Small intestine (tissue), 7 donors: ENCODE results near the gene POC1A. TPM values are rescaled to one million over a fixed set of nuclear protein-coding genes. Genes with fewer than 3 reads are reported as not detected.
A peak's percentile ranks its signal among the peaks of the same experiment; 100 is the strongest.
"Not testable (repeated sequence)": the region's sequence is repeated elsewhere in the genome, so short reads cannot be mapped to it uniquely, and the experiment has no call there.

Experiments
- DNase-seq, 2 donors: peaks; one replicate each; pipeline versions ENCODE4 v3.0.0 to v3.0.0-alpha.2; 2013
- FAIRE-seq: peaks from 2 replicates; lab custom pipeline; 2012; peaks lifted over from hg19 to GRCh38; lab: Jason Lieb, UNC
- H3K27ac ChIP-seq, 3 donors: one replicate each; pipeline ENCODE4 v1.5.1; 2013; ENCODE audit warnings: low read length in 2 of 3, mild to moderate bottlenecking in 2 of 3, control low read depth in 1 of 3, inconsistent platforms in 1 of 3, low read depth in 1 of 3, moderate library complexity in 1 of 3
- H3K27me3 ChIP-seq, 3 donors: one replicate each; pipeline ENCODE4 v1.6.1; 2013; ENCODE audit warnings: low read length in 3 of 3, inconsistent platforms in 1 of 3; ENCODE audit not compliant: control insufficient read depth in 3 of 3, insufficient read depth in 3 of 3
- H3K36me3 ChIP-seq, 3 donors: one replicate each; pipeline ENCODE4 v1.6.1; 2013; ENCODE audit warnings: low read length in 3 of 3, inconsistent platforms in 1 of 3, low read depth in 1 of 3, mild to moderate bottlenecking in 1 of 3, moderate library complexity in 1 of 3; ENCODE audit not compliant: control insufficient read depth in 3 of 3, insufficient read depth in 2 of 3
- H3K4me1 ChIP-seq, 3 donors: one replicate each; pipeline ENCODE4 v1.6.1; 2013; ENCODE audit warnings: low read length in 2 of 3, inconsistent platforms in 1 of 3, low read depth in 1 of 3, mild to moderate bottlenecking in 1 of 3, moderate library complexity in 1 of 3; ENCODE audit not compliant: control insufficient read depth in 3 of 3, insufficient read depth in 2 of 3
- H3K4me3 ChIP-seq, 3 donors: one replicate each; pipeline ENCODE4 v1.5.1; 2013; ENCODE audit warnings: low read length in 3 of 3, control low read depth in 1 of 3, inconsistent platforms in 1 of 3, low read depth in 1 of 3, mild to moderate bottlenecking in 1 of 3, moderate library complexity in 1 of 3
- H3K9me3 ChIP-seq, 2 donors: one replicate each; pipeline ENCODE4 v1.6.1; 2013; ENCODE audit warnings: low read depth in 1 of 2, low read length in 1 of 2; ENCODE audit not compliant: control insufficient read depth in 2 of 2, insufficient read depth in 1 of 2
- WGBS, 3 donors: extraction: QIAGEN DNeasy Blood & Tissue Kit; methylation state at CpG; one replicate each; pipeline ENCODE4 v1.1.7; 2013; 5-methylcytosine and 5-hydroxymethylcytosine counted together
- polyA plus RNA-seq, 4 donors: library from polyadenylated mRNA; stranded (reverse) in 3 of 4; unstranded in 1 of 4; fragments of 200-250 nt in 3 of 4; fragments of 120-200 nt in 1 of 4; gene quantifications; one replicate each; pipeline versions ENCODE4 v1.2.1 to v1.2.3, GENCODE V29; 2013
- donor health status: healthy with polysubstance abuse.
- donor health status: control.
- donor health status: control.
- donor health status: Bipolar disorder and iron deficiency.
- donor health status: healthy.

Gene POC1A
- polyA plus RNA-seq, 4 donors: 2.7 to 19.4 (median 4.8) TPM

GRCh38 chr3:52046902-52047239 is 107.4 kb downstream of the POC1A start:
- H3K9me3 ChIP-seq: no peaks in the 10 kb centered on the region
- 87 to 91% (median 91%) methylated on average over 7 of the region's 7 CpGs for WGBS, 3 donors
- peak overlapping the region in 1 of 3 donors; percentile 18 for H3K27ac ChIP-seq
- peaks cover 0 to 40% (median 5%) of the 10 kb centered on the region in 3 donors for H3K36me3 ChIP-seq
- no peak for DNase-seq
- H3K27me3 ChIP-seq: peaks cover 0 to 3% (median 0%) of the 10 kb centered on the region in 3 donors
- FAIRE-seq: no peak
- no peaks in the 10 kb centered on the region for H3K4me1 ChIP-seq
- H3K4me3 ChIP-seq: no peak overlapping the region

- no peaks in the 10 kb centered on the region for H3K9me3 ChIP-seq
- H3K27me3 ChIP-seq: peaks cover 0 to 3% (median 0%) of the 10 kb centered on the region in 3 donors
- FAIRE-seq (no peak), DNase-seq (no peak)
- peaks cover 0 to 34% (median 5%) of the 10 kb centered on the region in 3 donors for H3K36me3 ChIP-seq
- H3K4me1 ChIP-seq: no peaks in the 10 kb centered on the region
- no peak overlapping the region for H3K4me3 ChIP-seq
- H3K27ac ChIP-seq: peak overlapping the region in 1 of 3 donors; percentile 18
- WGBS, 3 donors: 75 to 86% (median 77%) methylated on average over 12 of the region's 12 CpGs
Measured at GRCh38 chr3:52046186-52046901, 107.9 kb downstream of the POC1A start.

GRCh38 chr3:52044869-52045619 is 109.2 kb downstream of the POC1A start:
- H3K4me3 ChIP-seq: no peak overlapping the region
- no peak overlapping the region for H3K27ac ChIP-seq
- DNase-seq: no peak
- no peak for FAIRE-seq
- H3K4me1 ChIP-seq: no peaks in the 10 kb centered on the region
- H3K9me3 ChIP-seq: no peaks in the 10 kb centered on the region
- H3K27me3 ChIP-seq: peaks cover 0 to 13% (median 0%) of the 10 kb centered on the region in 3 donors
- peaks cover 0 to 24% (median 5%) of the 10 kb centered on the region in 3 donors for H3K36me3 ChIP-seq
- 91 to 95% (median 92%) methylated on average over 16 to 18 of the region's 18 CpGs for WGBS, 3 donors

GRCh38 chr3:52043750-52044149 is 110.5 kb downstream of the POC1A start:
- no peak overlapping the region for H3K27ac ChIP-seq

GRCh38 chr3:52043039-52043438 is 111.2 kb downstream of the POC1A start:
- not testable (repeated sequence) for H3K36me3 ChIP-seq, DNase-seq, H3K4me3 ChIP-seq, H3K9me3 ChIP-seq, H3K27ac ChIP-seq, FAIRE-seq, H3K4me1 ChIP-seq
- H3K27me3 ChIP-seq: peaks cover 0 to 16% (median 0%) of the 10 kb centered on the region in 3 donors
- 70 to 100% (median 89%) methylated on average over 1 of the region's 1 CpG for WGBS, 3 donors

More at GRCh38 chr3:52043750-52044149, 110.5 kb downstream of the POC1A start:
- H3K4me1 ChIP-seq: no peaks in the 10 kb centered on the region
- H3K36me3 ChIP-seq: peaks cover 0 to 12% (median 0%) of the 10 kb centered on the region in 3 donors
- H3K4me3 ChIP-seq: no peak overlapping the region
- FAIRE-seq (no peak), DNase-seq (no peak)
- no peaks in the 10 kb centered on the region for H3K9me3 ChIP-seq
- 78 to 85% (median 80%) methylated on average over 6 of the region's 6 CpGs for WGBS, 3 donors
- H3K27me3 ChIP-seq: peaks cover 0 to 16% (median 0%) of the 10 kb centered on the region in 3 donors

- DNase-seq (no peak), FAIRE-seq (no peak)
- WGBS, 3 donors: 66 to 72% (median 72%) methylated on average over 10 of the region's 10 CpGs
- H3K36me3 ChIP-seq: no peaks in the 10 kb centered on the region
- peaks cover 0 to 16% (median 0%) of the 10 kb centered on the region in 3 donors for H3K27me3 ChIP-seq
- H3K27ac ChIP-seq: no peak overlapping the region
- H3K9me3 ChIP-seq: no peaks in the 10 kb centered on the region
- no peaks in the 10 kb centered on the region for H3K4me1 ChIP-seq
- H3K4me3 ChIP-seq: no peak overlapping the region
Measured at GRCh38 chr3:52041118-52041731, 113.0 kb downstream of the POC1A start.

GRCh38 chr3:52040600-52040999 is 113.6 kb downstream of the POC1A start:
- Histone ChIP-seq H3K27me3 (peaks cover 0 to 16% (median 0%) of the 10 kb centered on the region in 3 donors), H3K36me3 (no peaks in the 10 kb centered on the region), H3K4me1 (no peaks in the 10 kb centered on the region), H3K27ac (no peak overlapping the region), H3K4me3 (no peak overlapping the region), H3K9me3 (no peaks in the 10 kb centered on the region)
- DNase-seq (no peak), FAIRE-seq (no peak)
- WGBS, 3 donors: 85 to 86% (median 85%) methylated on average over 7 to 8 of the region's 8 CpGs

- Histone ChIP-seq H3K27me3 (peaks cover 0 to 16% (median 0%) of the 10 kb centered on the region in 3 donors), H3K4me3 (no peak overlapping the region), H3K27ac (peak overlapping the region in 1 of 3 donors; percentile 26), H3K36me3 (no peaks in the 10 kb centered on the region), H3K9me3 (no peaks in the 10 kb centered on the region), H3K4me1 (peaks cover 0 to under 1% (median 0%) of the 10 kb centered on the region in 3 donors)
- DNase-seq (no peak), FAIRE-seq (no peak)
- 32 to 57% (median 33%) methylated on average over 17 of the region's 17 CpGs for WGBS, 3 donors
Measured at GRCh38 chr3:52039846-52040245, 114.4 kb downstream of the POC1A start.
